ENCODE results near the gene CABP2. TPM values are rescaled to one million over a fixed set of nuclear protein-coding genes. Genes with fewer than 3 reads are reported as not detected.

The CABP2 gene
- 5.6 TPM for total RNA-seq

GRCh38 chr11:67522844-67523555 lies at the start of gene CABP2:
Gene CABP2, minus strand, starts transcription at chr11:67523446. Its CDS starts 120 bp downstream, at chr11:67523326.

GRCh38 chr11:67507864-67508485 lies 15.3 kb downstream of the CABP2 start, which contains the start of gene CDK2AP2:
Gene CDK2AP2, minus strand, starts transcription at chr11:67508162. Its CDS starts 80 bp downstream, at chr11:67508082.

GRCh38 chr11:67504950-67505581 lies 18.2 kb downstream of the CABP2 start, which contains the start of gene PITPNM1:
Gene PITPNM1, minus strand, starts transcription at chr11:67505363. Its CDS starts 1,183 bp downstream, at chr11:67504180.

GRCh38 chr11:67482827-67483798 lies 40.1 kb downstream of the CABP2 start, which contains the start of gene AIP:
Gene AIP, plus strand, starts transcription at chr11:67483026. Its CDS starts 133 bp downstream, at chr11:67483159.

Other genes with a start within 250 kb of the CABP2 start
- 46.7 TPM for gene ANKRD13D, start 234.1 kb downstream of the CABP2 start, total RNA-seq
- 29.1 TPM for gene SSH3, start 219.9 kb downstream of the CABP2 start, total RNA-seq
- gene POLD4, start 169.9 kb downstream of the CABP2 start, total RNA-seq: 11.1 TPM
- gene CLCF1, start 149.8 kb downstream of the CABP2 start, total RNA-seq: 2.9 TPM
- 26.6 TPM for gene RAD9A, start 131.5 kb downstream of the CABP2 start, total RNA-seq
- 85.5 TPM for gene PPP1CA, start 121.6 kb downstream of the CABP2 start, total RNA-seq
- 1.4 TPM for gene TBC1D10C, start 119.4 kb downstream of the CABP2 start, total RNA-seq
- 5.1 TPM for gene CARNS1, start 107.8 kb downstream of the CABP2 start, total RNA-seq
- gene RPS6KB2, start 95.0 kb downstream of the CABP2 start, total RNA-seq: 41.7 TPM
- 0.71 TPM for gene PTPRCAP, start 85.8 kb downstream of the CABP2 start, total RNA-seq
- gene CORO1B, start 80.0 kb downstream of the CABP2 start, total RNA-seq: 55.3 TPM
- gene GPR152, start 70.7 kb downstream of the CABP2 start, total RNA-seq: not detected
- 6.3 TPM for gene CABP4, start 68.1 kb downstream of the CABP2 start, total RNA-seq
- gene TMEM134, start 54.2 kb downstream of the CABP2 start, total RNA-seq: 73.1 TPM
- gene AIP, start 40.4 kb downstream of the CABP2 start, total RNA-seq: 49.3 TPM
- gene PITPNM1, start 18.1 kb downstream of the CABP2 start, total RNA-seq: 79.8 TPM
- 13.1 TPM for gene CDK2AP2, start 15.3 kb downstream of the CABP2 start, total RNA-seq
- gene GSTP1, start 60.4 kb upstream of the CABP2 start, total RNA-seq: 417 TPM
- gene NDUFV1, start 83.5 kb upstream of the CABP2 start, total RNA-seq: 186 TPM
- 3.7 TPM for gene NUDT8, start 106.5 kb upstream of the CABP2 start, total RNA-seq
- not detected for gene TBX10, start 116.3 kb upstream of the CABP2 start, total RNA-seq
- not detected for gene ACY3, start 127.3 kb upstream of the CABP2 start, total RNA-seq
- 0.55 TPM for gene ALDH3B2, start 151.2 kb upstream of the CABP2 start, total RNA-seq

Data from camera-type eye (tissue), 1 donor.